CD4-positive, alpha-beta T cell treated with Interleukin-15 for 4 hours (primary cell): Measurements from ENCODE around the gene WDR54.
"Not testable (repeated sequence)": the region's sequence is repeated elsewhere in the genome, so short reads cannot be mapped to it uniquely, and the experiment has no call there.

Experiments used
- DNase-seq: peaks from one replicate; pipeline ENCODE4 v3.0.0-alpha.2; 2020; ENCODE audit warnings: low spot score

Gene WDR54

DNA sequence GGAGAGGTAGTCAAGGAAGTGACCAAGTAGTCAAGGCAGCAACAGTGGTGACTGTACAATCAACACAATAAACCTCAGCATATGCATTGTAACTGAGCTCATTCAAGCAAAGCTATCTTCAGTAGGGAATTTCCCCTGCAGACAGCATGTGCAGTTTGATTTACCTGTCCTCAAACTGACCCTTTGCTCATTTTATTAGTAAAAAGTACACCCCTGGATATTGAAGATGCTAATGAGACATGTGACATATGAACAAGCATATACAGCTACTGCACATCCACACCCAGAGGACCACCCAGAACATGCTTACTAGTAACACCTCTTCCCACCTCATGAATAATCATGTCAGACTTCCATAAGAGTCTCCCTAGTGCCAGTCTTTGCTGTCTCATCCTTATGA is 15.5 kb upstream of the WDR54 start:
- DNase-seq, result no peak

DNA sequence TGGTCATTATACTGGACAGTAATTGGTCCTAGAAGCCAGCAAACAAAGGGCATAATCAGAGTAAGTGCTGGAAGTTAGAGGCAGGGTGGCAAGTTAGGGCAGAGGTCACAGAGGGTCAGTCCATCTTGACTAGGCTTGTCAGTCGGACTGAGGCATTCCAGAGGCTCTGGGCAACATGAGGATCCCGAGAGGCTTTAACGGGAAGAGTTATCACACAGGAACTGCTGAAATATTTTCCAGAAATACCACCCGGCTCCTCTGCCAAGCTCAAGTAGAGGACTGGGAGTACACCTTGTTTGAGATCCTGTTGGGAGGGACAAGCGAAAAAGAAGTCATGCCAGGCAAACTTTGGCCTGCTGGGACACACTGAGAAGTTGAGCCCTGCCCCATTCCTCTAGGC is 13.8 kb upstream of the WDR54 start:
- DNase-seq, result no peak

DNA sequence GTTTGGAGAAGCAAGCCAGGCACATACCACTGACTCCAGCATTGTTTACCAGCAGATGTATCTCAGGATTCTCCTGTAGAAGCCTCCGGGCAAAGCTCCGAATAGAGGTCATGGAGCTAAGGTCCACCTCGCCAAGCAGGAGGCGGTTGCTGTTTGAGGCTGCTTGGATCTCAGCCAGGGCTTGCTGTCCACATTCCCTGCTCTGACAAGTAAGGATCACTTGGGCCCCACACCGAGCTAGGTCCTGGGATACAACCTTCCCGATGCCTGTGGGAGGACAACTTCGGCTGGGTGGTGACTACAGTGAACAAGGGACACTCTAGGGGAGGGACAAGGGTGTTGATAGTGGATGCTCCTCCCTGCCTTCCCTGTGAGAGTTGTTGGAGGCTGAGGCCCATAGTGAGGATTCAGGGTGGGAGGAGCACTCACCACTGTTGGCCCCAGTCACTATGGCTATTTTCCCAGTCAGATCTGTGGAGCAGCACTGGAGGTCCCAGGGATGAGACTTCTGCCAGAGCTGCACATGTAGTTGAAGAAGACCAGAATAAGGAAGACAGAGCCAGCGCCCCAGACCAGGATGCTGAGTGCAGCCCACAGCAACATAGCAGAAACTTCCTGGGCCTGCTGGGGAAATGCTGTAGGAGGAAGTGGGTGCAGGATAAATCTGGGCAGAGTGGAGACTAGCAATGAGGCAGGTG is 8.4 kb upstream of the WDR54 start:
- DNase-seq, result no peak

DNA sequence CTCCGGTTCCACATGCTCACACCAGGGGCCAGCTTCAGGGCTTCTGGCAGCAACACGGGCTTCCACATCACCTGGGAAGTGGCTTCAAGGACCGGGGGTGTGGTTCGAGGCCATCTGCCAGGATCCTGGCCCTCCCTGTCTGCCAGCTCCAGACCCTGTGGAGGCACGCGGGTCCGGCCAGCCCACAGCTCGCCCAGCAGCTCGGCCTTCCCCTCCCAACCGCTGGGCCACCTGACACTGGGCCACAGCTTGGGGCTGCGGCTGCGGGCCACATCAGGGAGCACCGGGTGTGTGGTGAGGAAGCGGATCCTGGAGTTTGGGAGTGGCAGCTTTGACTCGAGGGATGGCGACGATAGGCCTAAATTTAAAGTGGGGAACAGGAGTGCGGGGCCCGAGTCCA is 7.1 kb upstream of the WDR54 start:
- no peak for DNase-seq

DNA sequence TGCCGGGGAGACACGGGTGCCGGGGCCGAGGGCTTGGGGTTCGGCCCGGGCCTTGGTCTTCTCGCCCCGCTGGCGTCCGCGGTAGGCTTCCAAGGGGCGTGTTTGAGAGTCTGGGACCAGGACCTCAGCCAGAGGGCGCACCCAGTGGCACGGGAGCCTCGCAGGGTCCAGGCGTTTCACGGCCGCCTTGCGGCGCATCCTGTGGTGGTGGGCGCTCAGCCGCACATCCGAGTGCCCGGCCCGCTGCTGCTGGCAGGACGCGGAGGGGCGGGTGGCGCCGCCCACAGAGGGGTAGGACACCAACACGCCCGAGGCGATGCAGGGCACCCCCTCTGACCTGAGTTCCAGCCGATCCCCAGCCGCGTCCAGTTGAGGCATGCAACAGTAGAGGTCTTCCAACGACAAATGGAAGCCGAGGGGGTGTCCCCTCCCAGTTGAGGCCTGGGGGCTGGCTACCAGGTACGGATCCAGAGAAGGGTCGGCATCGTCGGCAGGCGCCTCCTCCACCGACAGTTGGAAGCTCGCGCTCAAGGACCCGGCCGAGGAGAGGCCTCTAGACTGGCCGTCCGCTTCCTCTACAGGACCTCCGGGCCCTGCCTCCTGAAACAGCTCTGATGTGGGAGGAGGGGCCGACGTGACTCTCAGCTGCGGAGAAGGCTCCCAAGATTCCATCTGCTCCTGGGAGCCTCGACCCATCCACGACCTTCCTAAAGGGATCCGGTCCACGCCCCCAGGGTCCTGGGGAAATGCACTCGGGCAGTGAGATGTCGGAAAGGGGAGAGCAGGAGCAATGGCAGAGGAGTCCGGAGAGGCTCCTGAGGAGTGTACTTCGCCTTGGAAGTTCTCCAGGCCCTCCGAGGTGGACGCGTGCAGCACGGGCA is 6.4 kb upstream of the WDR54 start:
- DNase-seq, result no peak

DNA sequence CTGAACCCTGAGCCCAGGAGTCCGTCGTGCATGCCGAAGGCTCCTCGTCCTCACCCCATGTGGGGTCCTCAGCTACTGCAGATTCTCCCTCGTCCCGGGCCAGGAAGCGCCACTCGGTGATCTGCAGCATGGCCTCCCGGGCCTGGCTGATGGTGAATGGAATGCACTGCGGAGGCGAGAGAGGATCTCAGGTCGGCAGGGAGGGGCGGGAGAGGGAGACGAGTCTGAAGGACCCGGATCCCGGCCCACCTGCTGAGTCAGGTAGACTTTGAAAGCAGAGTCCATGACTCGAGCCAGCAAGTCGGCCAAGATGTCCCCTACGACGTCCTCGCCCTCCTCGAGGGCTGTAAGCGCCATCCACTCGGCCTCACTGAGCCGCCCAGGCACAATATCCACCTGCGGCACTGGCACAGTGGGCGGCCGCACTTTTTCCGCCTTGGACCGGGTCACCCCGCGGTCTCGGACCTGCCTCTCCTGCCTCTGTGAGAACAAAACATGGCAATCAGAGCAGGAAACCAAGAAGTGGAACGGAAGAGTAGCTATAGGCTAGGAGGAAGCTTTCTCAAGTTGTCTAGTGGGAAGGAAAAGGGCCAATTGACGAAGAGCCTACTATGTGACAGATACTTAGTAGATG is 5.7 kb upstream of the WDR54 start:
- DNase-seq, result no peak

DNA sequence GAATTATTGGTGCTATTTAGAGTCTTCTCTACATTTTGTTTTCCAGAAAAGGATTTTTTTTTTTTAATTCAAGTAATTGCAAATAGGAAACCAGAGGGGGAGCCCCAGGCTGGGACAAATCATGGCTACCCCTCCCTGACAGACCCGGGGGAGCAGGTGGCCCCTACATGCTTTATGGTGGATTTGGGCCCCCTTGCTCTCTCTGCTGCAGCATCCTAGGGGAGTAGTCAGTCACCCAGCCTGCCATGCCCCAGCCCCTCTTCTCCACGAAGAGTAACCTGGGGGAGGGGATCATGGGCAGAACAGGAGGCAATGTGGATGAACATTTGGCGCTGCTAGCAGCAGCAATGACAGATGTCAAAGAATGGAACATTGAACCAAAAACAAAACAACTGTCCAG is 4.8 kb upstream of the WDR54 start:
- DNase-seq, result no peak

DNA sequence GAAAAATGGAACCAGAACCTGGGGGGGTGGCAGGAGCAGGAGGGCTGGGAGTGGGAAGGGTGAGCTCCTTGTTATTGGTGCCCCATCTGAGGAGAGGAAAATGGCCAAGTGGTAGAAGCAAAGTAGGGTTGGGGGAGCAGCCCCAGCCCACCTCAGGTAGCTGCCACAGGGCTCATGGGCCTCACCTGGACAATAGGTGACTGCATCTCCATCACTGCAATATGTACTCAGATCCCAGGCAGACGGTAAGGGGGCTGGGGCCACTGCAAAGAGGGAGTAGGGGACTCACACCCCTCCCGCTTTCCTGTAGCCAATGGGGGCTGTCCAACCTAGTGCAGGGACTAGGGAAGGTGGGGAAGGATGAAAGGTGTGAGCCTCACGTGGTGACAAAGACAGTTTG is 4.3 kb upstream of the WDR54 start:
- no peak for DNase-seq

DNA sequence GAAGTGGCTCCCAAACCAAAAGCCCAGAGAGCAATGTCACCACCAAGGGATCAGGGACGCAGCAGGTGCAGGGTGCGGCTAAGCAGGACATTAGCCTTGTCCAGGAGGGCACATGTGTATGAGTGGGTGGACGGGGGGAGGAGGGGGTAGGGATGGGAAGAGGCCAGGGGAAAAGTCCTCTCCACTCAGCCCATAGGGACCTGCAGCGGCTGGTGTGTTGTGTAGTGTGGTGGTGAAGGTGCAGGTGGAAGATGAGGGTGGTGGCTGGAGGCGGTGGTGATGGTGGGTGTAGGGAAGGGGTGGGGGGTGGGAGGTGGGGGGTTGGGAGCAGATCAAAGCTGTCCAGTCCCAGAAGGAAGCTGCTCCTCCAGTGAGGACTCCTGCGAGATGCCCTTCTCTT is 3.8 kb upstream of the WDR54 start:
- DNase-seq, result no peak

DNA sequence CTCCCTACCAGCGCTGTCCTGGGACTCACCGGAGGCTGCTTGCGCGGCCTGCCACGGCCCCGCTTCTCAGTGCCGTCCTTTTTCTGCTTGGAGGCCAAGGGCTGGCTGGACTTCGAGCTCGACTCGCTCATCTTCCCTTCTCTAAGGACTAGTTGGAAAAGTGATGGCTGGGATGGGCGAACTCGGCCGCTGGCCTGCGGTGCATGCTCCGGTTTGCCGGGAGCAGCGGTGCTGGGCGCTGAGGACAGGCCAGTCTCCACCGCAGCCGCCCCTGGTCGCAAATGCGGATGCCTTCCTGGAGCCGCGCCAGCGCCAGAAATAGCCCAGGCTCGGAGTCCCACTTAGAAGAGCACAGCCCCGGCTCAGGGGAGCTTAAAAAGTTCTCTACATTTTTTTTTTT is 3.2 kb upstream of the WDR54 start:
- DNase-seq, result no peak

DNA sequence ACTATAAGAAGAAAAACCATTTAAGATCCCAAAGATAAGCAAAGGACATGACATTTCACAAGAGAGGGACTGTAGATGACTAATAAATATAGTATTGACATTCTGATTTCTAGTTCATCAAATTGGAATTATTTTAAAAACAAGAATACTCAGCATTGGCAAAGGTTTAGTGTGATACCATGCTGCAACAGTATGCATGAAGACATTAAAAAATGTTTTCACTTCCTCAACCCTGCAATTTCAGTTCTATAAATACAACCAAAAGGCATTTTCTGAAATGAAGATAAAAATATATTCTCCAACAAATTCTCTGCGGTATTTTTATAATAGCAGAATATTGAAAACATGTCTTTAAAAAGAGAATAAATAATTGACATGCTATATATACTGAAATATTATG is 2.2 kb upstream of the WDR54 start:
- no peak for DNase-seq

DNA sequence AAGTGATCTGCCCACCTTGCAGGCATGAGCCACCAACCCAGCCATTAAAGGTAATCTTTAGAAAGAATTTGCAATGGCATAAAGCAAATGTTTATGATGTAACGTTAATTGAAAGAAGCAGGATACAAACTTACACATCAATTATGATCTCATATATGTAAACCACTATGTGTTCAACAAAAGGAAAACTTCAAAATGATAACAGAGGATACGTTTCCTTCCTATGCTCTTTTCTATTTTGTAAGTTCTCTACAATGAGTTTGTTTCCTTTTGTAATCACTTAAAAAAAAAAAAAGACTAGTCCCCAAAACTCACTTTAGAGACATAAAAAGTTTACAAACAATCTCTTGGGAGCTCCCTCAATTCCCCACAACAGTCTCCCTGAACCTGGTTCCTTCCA is 1.5 kb upstream of the WDR54 start:
- no peak for DNase-seq

DNA sequence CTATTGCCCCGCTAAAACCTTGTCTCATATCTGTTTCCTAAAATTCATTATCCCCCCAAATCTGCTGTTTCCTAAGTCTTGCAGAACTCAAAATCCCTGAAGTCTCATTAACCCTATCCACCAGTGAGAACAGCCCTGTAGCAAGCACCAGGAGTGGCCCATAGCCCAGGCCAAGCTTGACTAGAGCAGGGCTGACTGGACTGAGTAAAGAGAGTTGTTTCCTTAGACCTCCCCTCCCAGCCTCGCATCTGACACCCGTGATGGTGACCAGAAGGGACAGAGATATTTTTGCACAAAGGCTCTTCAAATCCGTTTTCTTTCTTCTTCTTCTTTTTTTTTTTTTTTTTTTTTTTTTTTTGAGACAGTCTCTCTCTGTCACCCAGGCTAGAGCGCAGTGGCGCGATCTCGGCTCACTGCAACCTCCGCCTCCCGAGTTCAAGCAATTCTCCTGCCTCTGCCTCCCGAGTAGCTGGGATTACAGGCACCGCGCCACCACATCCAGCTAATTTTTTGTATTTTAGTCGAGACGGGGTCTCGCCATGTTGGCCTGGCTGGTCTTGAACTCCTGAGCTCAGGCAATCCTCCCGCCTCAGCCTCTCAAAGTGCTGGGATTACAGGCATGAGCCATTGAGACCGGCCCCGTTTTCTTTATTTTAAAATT is 957 bp upstream of the WDR54 start:
- not testable (repeated sequence) for DNase-seq

DNA sequence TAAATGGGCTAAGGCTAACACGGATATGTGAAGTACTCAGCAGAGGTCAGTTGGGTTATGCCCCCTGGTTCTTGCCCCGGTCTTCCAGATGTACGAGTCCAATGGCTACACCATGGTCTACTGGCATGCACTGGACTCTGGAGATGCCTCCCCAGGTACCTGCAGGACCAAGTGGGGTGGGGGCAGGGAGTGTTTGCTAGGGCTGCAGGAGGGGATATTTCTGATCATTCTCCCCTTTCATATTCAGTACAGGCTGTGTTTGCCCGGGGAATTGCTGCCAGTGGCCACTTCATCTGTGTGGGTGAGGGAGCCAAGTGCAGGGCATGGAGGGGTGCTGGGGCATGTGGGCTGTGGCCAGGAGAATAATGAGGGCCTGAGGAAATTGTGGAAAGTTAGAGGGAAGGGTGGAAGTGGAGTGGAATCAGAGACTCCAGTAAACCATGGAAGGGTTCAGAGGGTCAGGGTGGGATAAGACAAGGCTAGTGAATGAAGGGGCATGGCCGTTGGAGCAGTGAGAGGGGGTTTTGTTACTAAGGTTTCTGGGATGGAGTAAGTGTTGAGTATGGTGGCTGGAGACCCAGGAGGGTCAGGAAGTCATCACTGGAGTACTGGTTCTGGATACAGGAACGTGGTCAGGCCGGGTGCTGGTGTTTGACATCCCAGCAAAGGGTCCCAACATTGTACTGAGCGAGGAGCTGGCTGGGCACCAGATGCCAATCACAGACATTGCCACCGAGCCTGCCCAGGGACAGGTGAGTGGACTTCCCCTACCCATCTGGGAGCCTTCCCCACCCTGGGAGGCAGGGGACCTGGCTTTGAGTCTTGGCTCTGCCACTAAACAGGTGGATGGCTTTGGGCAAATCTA is 1.9 kb downstream of the WDR54 start:
- DNase-seq, result no peak

DNA sequence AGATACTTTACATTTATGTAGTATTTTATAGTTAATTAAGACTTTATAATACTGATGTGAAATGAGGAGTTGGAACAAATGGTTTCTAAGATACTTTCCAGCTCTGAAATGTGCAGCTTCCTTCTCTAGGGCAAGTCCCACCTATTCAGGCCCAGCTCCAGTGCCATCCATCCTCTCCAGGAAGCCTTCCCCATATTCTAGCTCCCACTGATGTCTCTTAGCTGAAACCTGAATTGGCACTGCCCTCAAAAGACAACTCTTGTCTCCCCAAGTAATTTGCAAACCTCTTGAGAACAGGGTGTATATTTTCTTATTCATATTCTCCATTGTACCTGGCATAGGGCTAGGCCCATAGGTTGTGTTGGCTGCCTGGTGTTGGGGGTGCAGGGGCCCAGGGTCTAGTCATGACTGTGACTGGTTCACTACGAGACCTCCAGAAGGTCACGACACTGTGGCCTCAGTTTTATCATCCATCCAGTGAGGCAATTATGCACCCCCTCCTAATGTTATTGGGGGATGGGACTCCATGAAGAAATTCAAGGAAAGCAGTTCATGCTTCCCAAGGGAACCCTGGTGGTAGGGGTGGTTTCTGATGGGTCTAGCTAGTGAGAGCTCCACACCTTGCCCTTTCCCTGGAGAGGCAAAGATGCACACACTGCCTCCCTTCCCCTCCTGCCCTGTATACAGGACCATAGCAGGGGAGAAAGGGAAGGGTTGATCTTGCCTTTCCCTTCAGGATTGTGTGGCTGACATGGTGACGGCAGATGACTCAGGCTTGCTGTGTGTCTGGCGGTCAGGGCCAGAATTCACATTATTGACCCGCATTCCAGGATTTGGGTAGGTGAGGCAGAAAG is 2.8 kb downstream of the WDR54 start:
- no peak for DNase-seq

DNA sequence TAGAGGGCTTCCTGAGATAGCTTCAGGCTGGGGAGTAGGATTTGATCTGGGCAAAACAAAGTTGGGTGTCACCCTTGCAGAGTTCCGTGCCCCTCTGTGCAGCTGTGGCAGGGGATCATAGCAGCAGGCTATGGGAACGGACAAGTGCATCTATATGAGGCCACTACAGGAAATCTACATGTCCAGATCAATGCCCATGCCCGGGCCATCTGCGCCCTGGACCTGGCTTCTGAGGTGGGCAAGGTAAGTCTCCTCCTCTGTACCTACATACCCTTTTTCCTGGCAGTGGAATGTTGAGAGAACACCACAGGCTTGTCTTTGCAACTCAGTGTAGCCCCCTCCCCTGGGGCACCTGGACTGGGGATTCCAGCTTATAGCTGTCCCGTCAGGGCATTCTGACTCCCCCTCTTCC is 3.5 kb downstream of the WDR54 start:
- no peak for DNase-seq

DNA sequence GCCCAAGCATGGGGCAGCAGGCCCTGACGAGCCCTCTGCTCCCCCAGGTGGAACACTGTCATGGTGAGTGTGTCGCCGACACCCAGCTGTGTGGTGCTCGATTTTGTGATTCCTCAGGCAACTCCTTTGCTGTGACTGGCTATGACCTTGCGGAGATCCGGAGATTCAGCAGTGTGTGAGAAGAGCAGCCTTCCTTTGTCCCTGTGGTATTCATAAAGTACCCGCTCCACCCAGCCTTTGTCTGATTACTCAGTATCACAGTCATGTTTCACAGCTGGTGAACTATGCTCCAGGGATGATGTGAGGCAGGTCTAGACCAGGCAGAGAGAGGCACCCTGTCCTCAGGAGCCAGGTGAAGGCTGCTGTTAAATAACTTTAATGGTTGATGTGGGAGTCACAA is 4.0 kb downstream of the WDR54 start:
- DNase-seq, result no peak

DNA sequence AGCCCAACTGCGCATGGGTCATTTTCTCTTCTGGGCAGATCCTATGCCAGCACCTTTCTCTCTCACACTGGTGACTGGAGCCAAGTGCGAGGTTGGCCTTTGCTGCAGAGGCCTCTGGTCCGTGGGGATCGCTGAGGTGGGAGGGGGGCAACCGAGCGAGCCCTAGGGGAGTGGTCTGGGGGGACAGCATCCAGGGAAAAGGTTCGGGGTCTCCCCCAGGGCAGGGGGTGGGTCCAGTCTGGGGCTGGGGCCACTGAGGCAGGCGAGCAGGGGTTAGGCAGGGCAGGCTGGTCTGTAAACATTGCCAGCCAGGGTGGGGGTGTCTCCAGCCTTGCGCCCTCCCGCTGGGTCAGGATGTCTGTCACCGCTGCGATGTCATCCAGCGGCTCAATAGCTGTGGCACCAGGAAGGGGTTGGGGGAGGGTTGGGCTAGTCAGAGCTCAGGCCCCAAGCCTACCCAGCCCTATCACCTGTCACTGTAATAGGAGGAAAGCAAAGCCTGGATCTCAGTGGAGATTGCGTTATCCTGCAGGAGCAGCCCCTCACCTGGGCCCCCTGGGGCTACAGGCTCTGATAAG is 4.7 kb downstream of the WDR54 start:
- no peak for DNase-seq

DNA sequence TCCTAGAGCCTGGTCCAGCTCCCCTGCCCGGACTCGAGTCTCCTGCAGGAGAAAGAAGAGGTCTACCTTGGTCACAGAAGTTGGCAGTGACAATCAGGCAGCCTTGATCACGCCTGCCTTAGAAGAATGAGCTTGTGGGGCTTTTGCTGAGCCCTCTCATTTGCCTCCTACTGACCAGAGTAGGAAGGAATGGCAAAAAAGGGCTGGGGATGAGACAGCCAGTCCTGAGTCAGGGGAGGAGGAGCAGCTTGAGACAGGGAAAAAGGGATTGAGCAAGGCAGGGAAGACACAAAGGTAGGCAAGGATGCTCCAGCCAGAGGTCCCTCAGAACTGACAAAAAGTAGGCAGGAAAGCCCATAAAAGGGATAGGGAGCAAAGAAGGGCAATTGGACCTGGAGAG is 6.0 kb downstream of the WDR54 start:
- no peak for DNase-seq

DNA sequence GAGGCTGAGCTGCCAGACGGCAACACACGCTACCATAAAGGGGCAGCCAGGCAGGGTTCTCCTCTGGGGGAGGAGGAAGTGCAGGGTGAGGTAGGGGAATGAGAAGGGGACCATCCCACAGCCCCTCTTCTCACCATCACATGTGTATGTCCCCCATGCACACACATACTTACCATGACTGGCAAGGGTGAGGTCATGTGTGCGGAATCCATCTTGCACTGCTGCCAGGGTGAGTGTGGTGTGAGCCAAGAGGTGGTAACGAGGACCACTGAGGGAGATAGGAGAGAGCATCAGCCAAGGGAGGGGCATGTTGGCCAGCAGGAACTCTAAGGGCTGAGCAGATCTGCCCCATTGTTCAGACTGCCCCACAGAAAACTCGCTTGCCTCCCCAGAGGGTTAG is 7.1 kb downstream of the WDR54 start:
- DNase-seq, result no peak
